Stimulated activated naive B cell treated with anti-CD40 and anti-IgM and Interleukin-4, amounts not matched to agents 10 μg/mL and 1 μg/mL and 100 μg/mL, for 72 hours (primary cell): ENCODE results near the gene ACACA.

ENCODE experiments used
- ATAC-seq, 2 donors: fragments of 150-1000 bp; cut with Tn5 transposase; replicated peaks; 2 replicates each; pipeline ENCODE4 v1.10.0; 2021; ENCODE audit warnings: moderate library complexity in 1 of 2
- DNase-seq: peaks from one replicate; pipeline ENCODE4 v3.0.0; 2021
- H3K27ac Mint-ChIP-seq: one replicate; pipeline ENCODE4 v1.8.0; 2022; ENCODE audit warnings: mild to moderate bottlenecking, mixed read lengths
- H3K27me3 Mint-ChIP-seq, 2 donors: one replicate each; pipeline ENCODE4 v1.8.0; 2022; ENCODE audit warnings: mixed read lengths in 2 of 2
- H3K36me3 Mint-ChIP-seq, 2 donors: one replicate each; pipeline ENCODE4 v1.8.0; 2022; ENCODE audit warnings: mixed read lengths in 2 of 2, mild to moderate bottlenecking in 1 of 2
- H3K4me1 Mint-ChIP-seq, 2 donors: one replicate each; pipeline ENCODE4 v1.8.0; 2022; ENCODE audit warnings: mixed read lengths in 2 of 2, mild to moderate bottlenecking in 1 of 2
- H3K4me3 Mint-ChIP-seq, 2 donors: one replicate each; pipeline ENCODE4 v1.8.0; 2022; ENCODE audit warnings: mild to moderate bottlenecking in 2 of 2, mixed read lengths in 2 of 2, moderate library complexity in 1 of 2
- H3K9me3 Mint-ChIP-seq, 2 donors: one replicate each; pipeline ENCODE4 v1.8.0; 2022; ENCODE audit warnings: mixed read lengths in 2 of 2, mild to moderate bottlenecking in 1 of 2

The ACACA gene

DNA sequence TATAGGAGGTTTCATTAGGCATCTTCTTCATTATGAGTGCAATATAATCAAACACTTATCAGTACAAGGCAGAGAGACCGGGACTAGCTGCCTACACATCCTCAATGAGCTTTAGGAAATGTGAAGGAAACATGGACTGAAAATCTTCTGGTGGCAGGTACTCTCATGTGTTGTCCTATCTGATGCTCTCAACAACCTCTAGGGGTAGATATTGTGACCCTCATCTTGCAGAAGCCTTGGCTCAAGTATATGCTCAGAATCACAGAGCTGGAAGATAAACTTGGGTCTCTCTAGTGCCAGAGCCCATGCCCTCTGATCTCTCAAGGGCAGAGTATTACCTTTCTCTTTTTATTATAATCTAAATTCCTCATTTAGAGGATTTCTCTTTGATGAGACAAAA, 212.4 kb downstream of the ACACA start:
- Mint-ChIP-seq H3K4me3 (no peak overlapping the region), H3K27ac (no peak overlapping the region), H3K9me3 (no peaks in the 10 kb centered on the region), H3K36me3 (peaks cover 43 to 48% of the 10 kb centered on the region in 2 donors), H3K27me3 (no peaks in the 10 kb centered on the region), H3K4me1 (peaks cover 0 to 3% of the 10 kb centered on the region in 2 donors)
- ATAC-seq (no peak), DNase-seq (no peak)

GRCh38 chr17:37191219-37191618, 215.4 kb downstream of the ACACA start:
- Mint-ChIP-seq H3K4me1 (no peaks in the 10 kb centered on the region), H3K9me3 (no peaks in the 10 kb centered on the region), H3K27ac (no peak overlapping the region), H3K27me3 (no peaks in the 10 kb centered on the region), H3K4me3 (no peak overlapping the region), H3K36me3 (peaks cover 50 to 62% of the 10 kb centered on the region in 2 donors)
- DNase-seq (no peak), ATAC-seq (no peak)

GRCh38 chr17:37190493-37190892, 216.1 kb downstream of the ACACA start:
- H3K27ac Mint-ChIP-seq: no peak overlapping the region
- peaks cover 49 to 62% of the 10 kb centered on the region in 2 donors for H3K36me3 Mint-ChIP-seq
- H3K9me3 Mint-ChIP-seq: no peaks in the 10 kb centered on the region
- no peak overlapping the region for H3K4me3 Mint-ChIP-seq
- no peaks in the 10 kb centered on the region for H3K27me3 Mint-ChIP-seq
- ATAC-seq (no peak), DNase-seq (no peak)
- no peaks in the 10 kb centered on the region for H3K4me1 Mint-ChIP-seq

- H3K27me3 Mint-ChIP-seq: no peaks in the 10 kb centered on the region
- peaks cover 40 to 60% of the 10 kb centered on the region in 2 donors for H3K36me3 Mint-ChIP-seq
- H3K4me3 Mint-ChIP-seq: no peak overlapping the region
- no peaks in the 10 kb centered on the region for H3K9me3 Mint-ChIP-seq
- ATAC-seq (no peak), DNase-seq (no peak)
- no peaks in the 10 kb centered on the region for H3K4me1 Mint-ChIP-seq
- no peak overlapping the region for H3K27ac Mint-ChIP-seq
These were observed 218.5 kb downstream of the ACACA start for GRCh38 chr17:37188157-37188556.

- Mint-ChIP-seq H3K4me3 (no peak overlapping the region), H3K4me1 (no peaks in the 10 kb centered on the region), H3K27ac (no peak overlapping the region), H3K36me3 (peaks cover 36 to 60% of the 10 kb centered on the region in 2 donors), H3K27me3 (no peaks in the 10 kb centered on the region), H3K9me3 (no peaks in the 10 kb centered on the region)
- DNase-seq (no peak), ATAC-seq (no peak)
These were observed 219.4 kb downstream of the ACACA start for GRCh38 chr17:37187262-37187661.

GRCh38 chr17:37182786-37183465, 223.7 kb downstream of the ACACA start:
- no peak for ATAC-seq
- Mint-ChIP-seq H3K9me3 (no peaks in the 10 kb centered on the region), H3K4me1 (no peaks in the 10 kb centered on the region), H3K4me3 (no peak overlapping the region), H3K36me3 (peaks cover 27 to 64% of the 10 kb centered on the region in 2 donors), H3K27me3 (no peaks in the 10 kb centered on the region), H3K27ac (no peak overlapping the region)
- no peak for DNase-seq

- H3K4me3 Mint-ChIP-seq: no peak overlapping the region
These were observed 226.3 kb downstream of the ACACA start for GRCh38 chr17:37180376-37180775.

GRCh38 chr17:37179893-37180292, 226.7 kb downstream of the ACACA start:
- Mint-ChIP-seq H3K9me3 (no peaks in the 10 kb centered on the region), H3K36me3 (peaks cover 22 to 67% of the 10 kb centered on the region in 2 donors), H3K27ac (no peak overlapping the region), H3K4me1 (no peaks in the 10 kb centered on the region), H3K4me3 (no peak overlapping the region), H3K27me3 (no peaks in the 10 kb centered on the region)
- DNase-seq (no peak), ATAC-seq (no peak)

More at GRCh38 chr17:37180376-37180775, 226.3 kb downstream of the ACACA start:
- Mint-ChIP-seq H3K27ac (no peak overlapping the region), H3K9me3 (no peaks in the 10 kb centered on the region), H3K4me1 (no peaks in the 10 kb centered on the region), H3K27me3 (no peaks in the 10 kb centered on the region), H3K36me3 (peaks cover 22 to 67% of the 10 kb centered on the region in 2 donors)
- DNase-seq (no peak), ATAC-seq (no peak)

DNA sequence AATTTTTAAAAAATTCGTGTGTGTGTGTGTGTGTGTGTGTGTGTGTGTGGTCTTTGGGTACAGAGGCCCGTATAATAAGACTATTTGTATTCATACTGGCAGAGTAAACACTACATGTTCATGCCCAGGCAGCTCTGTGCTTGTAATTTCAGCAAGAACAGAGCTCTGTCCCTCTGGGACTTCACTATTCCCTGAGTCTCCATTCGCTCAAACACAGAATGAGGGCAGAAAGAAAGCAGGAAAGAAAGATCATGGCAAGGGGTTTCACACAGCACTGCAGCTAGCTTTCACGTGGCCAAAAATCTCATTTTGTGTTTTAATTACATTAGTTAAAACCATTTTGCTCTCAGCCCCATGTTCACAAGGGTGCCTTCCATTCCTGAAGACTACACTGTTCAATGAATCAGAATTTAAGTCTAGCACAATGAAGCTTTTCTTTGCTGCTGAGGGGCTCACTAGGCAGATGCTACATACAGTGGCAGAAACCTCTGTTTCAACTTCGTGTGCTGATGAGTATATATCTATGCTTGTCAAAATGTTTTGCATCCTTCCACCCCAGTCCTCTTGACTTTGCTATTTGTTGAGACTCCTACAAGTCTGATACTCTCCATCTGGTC, 229.3 kb downstream of the ACACA start:
- Mint-ChIP-seq H3K4me3 (no peak overlapping the region), H3K27me3 (no peaks in the 10 kb centered on the region)
- no peak for ATAC-seq

GRCh38 chr17:37176723-37177122, 229.9 kb downstream of the ACACA start:
- ATAC-seq: no peak
- H3K36me3 Mint-ChIP-seq: peaks cover 27 to 57% of the 10 kb centered on the region in 2 donors

More for the DNA sequence above, 229.3 kb downstream of the ACACA start:
- DNase-seq: no peak
- Mint-ChIP-seq H3K27ac (no peak overlapping the region), H3K4me1 (no peaks in the 10 kb centered on the region), H3K9me3 (no peaks in the 10 kb centered on the region), H3K36me3 (peaks cover 27 to 57% of the 10 kb centered on the region in 2 donors)

DNA sequence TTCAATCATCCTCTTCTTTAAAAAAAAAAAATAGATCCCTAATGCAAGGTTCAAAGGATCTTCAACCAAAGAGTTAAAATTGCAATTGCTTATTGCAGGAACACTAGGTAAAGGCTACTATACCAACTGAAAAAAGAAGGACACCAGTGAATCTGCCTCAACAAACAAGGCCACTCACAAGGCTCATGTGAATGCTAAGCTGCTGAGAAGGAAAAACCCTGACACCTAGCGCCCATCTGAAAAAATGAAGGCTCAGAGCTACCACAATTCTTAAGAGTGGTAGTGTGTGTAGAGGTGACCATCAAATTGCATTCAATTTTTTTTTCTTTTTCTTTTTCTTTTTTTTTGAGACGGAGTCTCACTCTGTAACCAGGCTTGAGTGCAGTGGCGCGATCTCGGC, 232.4 kb downstream of the ACACA start:
- Mint-ChIP-seq H3K27ac (no peak overlapping the region), H3K27me3 (no peaks in the 10 kb centered on the region), H3K4me1 (no peaks in the 10 kb centered on the region), H3K4me3 (no peak overlapping the region), H3K9me3 (no peaks in the 10 kb centered on the region), H3K36me3 (peaks cover 30 to 51% of the 10 kb centered on the region in 2 donors)
- no peak for ATAC-seq
- no peak for DNase-seq

More at GRCh38 chr17:37176723-37177122, 229.9 kb downstream of the ACACA start:
- Mint-ChIP-seq H3K9me3 (no peaks in the 10 kb centered on the region), H3K27ac (no peak overlapping the region), H3K4me3 (no peak overlapping the region), H3K4me1 (no peaks in the 10 kb centered on the region), H3K27me3 (no peaks in the 10 kb centered on the region)
- no peak for DNase-seq

DNA sequence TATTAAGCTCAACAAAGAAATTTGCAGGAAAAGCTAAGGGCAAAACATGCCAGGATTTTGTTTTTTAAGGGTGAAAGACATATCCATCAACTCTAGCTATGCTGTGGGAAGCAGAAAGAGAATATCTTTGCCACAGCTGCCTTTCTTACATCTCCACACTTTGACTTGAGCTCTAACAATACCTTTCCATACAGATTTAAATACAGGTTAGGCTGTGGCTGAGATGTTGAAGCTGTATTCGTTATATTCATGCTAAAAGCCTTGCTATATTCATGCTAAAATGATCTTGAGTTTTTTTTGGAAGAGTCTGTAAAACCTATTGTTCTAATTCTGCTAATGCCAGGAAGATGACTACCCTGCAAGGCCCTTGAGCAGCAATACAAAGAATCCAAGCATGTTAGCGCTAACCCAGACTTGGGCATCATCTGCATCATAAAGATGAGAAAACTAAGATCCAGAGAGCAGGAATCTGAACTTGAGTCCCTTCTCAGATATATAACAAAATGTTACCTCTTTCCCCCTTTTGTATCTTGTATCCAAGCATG, 235.7 kb downstream of the ACACA start:
- Mint-ChIP-seq H3K36me3 (peaks cover 13 to 21% of the 10 kb centered on the region in 2 donors), H3K27me3 (no peaks in the 10 kb centered on the region), H3K4me1 (no peaks in the 10 kb centered on the region), H3K4me3 (no peak overlapping the region), H3K27ac (no peak overlapping the region), H3K9me3 (no peaks in the 10 kb centered on the region)
- DNase-seq (no peak), ATAC-seq (no peak)

DNA sequence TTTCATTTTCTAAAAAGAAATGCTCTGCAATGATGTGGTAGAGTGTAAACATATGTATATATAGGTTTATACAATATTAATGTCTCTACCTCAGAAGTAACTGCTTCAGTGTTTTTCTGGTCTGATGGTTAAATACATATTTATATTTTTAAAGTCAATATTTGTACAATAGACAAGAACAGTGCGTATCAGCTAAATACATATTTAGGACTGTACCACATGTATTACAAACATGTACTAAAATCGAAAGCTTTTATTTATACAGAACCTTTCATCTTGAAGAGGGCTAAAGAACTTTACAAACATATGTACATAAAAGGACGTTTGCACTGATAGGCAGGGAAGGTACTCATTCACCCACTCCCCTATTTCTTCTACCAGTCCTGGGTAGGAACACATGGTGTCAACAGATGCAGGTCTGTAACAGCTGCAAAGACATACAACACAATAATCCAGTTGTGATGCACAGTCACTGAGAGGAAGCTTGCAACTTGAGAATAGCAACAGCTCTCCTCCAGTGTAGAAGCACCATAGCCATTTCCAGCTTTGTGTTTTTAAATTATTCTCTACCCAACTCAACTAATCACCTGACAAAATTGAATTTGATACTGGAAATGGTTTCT, 237.8 kb downstream of the ACACA start:
- Mint-ChIP-seq H3K27me3 (no peaks in the 10 kb centered on the region), H3K9me3 (no peaks in the 10 kb centered on the region), H3K4me1 (no peaks in the 10 kb centered on the region), H3K27ac (no peak overlapping the region), H3K36me3 (peaks cover 12 to 17% of the 10 kb centered on the region in 2 donors), H3K4me3 (no peak overlapping the region)
- DNase-seq (no peak), ATAC-seq (no peak)

DNA sequence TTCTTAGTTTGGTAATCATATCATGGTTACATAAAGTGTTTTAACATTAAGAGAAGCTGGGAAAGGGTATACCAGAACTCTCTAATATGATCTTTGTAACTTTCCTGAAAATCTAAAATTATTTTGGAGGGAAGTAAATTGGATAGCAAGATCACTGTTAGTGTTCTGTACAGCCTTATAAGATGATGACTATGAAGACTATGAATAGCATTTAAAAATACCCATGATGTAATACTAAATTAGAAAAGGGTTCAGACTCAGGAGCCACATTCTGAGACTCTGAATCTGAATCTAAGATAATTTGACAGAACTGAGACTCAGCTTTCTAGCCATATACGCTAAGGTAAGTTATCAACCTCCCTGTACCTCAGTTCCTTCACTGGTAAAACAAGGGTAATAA, 238.9 kb downstream of the ACACA start:
- H3K4me3 Mint-ChIP-seq: no peak overlapping the region
- H3K9me3 Mint-ChIP-seq: no peaks in the 10 kb centered on the region
- ATAC-seq (no peak), DNase-seq (no peak)
- no peak overlapping the region for H3K27ac Mint-ChIP-seq
- H3K36me3 Mint-ChIP-seq: peaks cover 16 to 26% of the 10 kb centered on the region in 2 donors
- H3K4me1 Mint-ChIP-seq: no peaks in the 10 kb centered on the region
- no peaks in the 10 kb centered on the region for H3K27me3 Mint-ChIP-seq

- DNase-seq: no peak
- H3K9me3 Mint-ChIP-seq: no peaks in the 10 kb centered on the region
- H3K4me1 Mint-ChIP-seq: no peaks in the 10 kb centered on the region
- no peaks in the 10 kb centered on the region for H3K27me3 Mint-ChIP-seq
- no peak overlapping the region for H3K4me3 Mint-ChIP-seq
- H3K27ac Mint-ChIP-seq: no peak overlapping the region
- no peak for ATAC-seq
- peaks cover 30 to 37% of the 10 kb centered on the region in 2 donors for H3K36me3 Mint-ChIP-seq
These were observed 242.6 kb downstream of the ACACA start for GRCh38 chr17:37164057-37164456.
